Neuronal stem cell (in vitro differentiated cells): ENCODE measurements around the gene PPFIBP1.
A peak's percentile ranks its signal among the peaks of the same experiment; 100 is the strongest.

ENCODE experiments used
- DNase-seq: peaks from one replicate; pipeline ENCODE4 v3.0.0-alpha.2; 2013; ENCODE audit warnings: low spot score
- H2AFZ ChIP-seq: one replicate; pipeline ENCODE4 v1.6.1; 2013; ENCODE audit warnings: mild to moderate bottlenecking, low read length, inconsistent platforms
- H2AK5ac ChIP-seq: 2 replicates; pipeline ENCODE4 v1.6.1; 2013; ENCODE audit warnings: low read depth, mild to moderate bottlenecking, inconsistent platforms, low read length, moderate library complexity, mixed read lengths
- H2BK120ac ChIP-seq: 2 replicates; pipeline ENCODE4 v1.6.1; 2013; ENCODE audit warnings: low read depth, mild to moderate bottlenecking, inconsistent platforms, low read length, moderate library complexity, mixed read lengths
- H2BK12ac ChIP-seq: one replicate; pipeline ENCODE4 v1.6.1; 2013; ENCODE audit warnings: low read length, inconsistent platforms
- H2BK15ac ChIP-seq: 2 replicates; pipeline ENCODE4 v1.6.1; 2013; ENCODE audit warnings: mild to moderate bottlenecking, low read length, inconsistent platforms, mixed read lengths
- H2BK5ac ChIP-seq: one replicate; pipeline ENCODE4 v1.6.1; 2013; ENCODE audit warnings: inconsistent platforms, mild to moderate bottlenecking, low read length, moderate library complexity
- H3K14ac ChIP-seq: one replicate; pipeline ENCODE4 v1.6.1; 2013; ENCODE audit warnings: low read length, inconsistent platforms
- H3K18ac ChIP-seq: 2 replicates; pipeline ENCODE4 v1.6.1; 2013; ENCODE audit warnings: low read length, inconsistent platforms
- H3K23ac ChIP-seq: 2 replicates; pipeline ENCODE4 v1.6.1; 2013; ENCODE audit warnings: low read depth, mild to moderate bottlenecking, mixed read lengths, low read length, inconsistent platforms; ENCODE audit not compliant: poor library complexity
- H3K27ac ChIP-seq: replicated peaks from 3 replicates; pipeline ENCODE4 v1.5.1; 2013; ENCODE audit warnings: low read length, inconsistent platforms
- H3K27me3 ChIP-seq, 3 experiments: 2 replicates each; pipeline ENCODE4 v1.6.1; 2013; ENCODE audit warnings: low read length in 3 of 3, mild to moderate bottlenecking in 2 of 3, inconsistent platforms in 1 of 3, low read depth in 1 of 3, mixed read lengths in 1 of 3, moderate library complexity in 1 of 3; ENCODE audit not compliant: control insufficient read depth in 3 of 3, insufficient read depth in 3 of 3
- H3K36me3 ChIP-seq, 2 donors: replicated peaks in 1 of 2; 2 replicates each; pipeline ENCODE4 v1.6.1; 2013; ENCODE audit warnings: low read length in 2 of 2; ENCODE audit not compliant: control insufficient read depth in 2 of 2, insufficient read depth in 2 of 2
- H3K4ac ChIP-seq: 2 replicates; pipeline ENCODE4 v1.6.1; 2013; ENCODE audit warnings: inconsistent platforms, mild to moderate bottlenecking, low read length, moderate library complexity
- H3K4me1 ChIP-seq, 2 donors: 1 replicate in 1 of 2; 2 replicates in 1 of 2; pipeline ENCODE4 v1.6.1; 2013; ENCODE audit warnings: low read length in 2 of 2, low read depth in 1 of 2; ENCODE audit not compliant: control insufficient read depth in 2 of 2, insufficient read depth in 1 of 2
- H3K4me2 ChIP-seq: one replicate; pipeline ENCODE4 v1.6.1; 2013; ENCODE audit warnings: mild to moderate bottlenecking, low read length, inconsistent platforms; ENCODE audit not compliant: insufficient read depth, poor library complexity, severe bottlenecking
- H3K4me3 ChIP-seq, 2 donors: 2 replicates each; pipeline ENCODE4 v1.5.1; 2013; ENCODE audit warnings: low read length in 2 of 2, mild to moderate bottlenecking in 2 of 2, inconsistent platforms in 1 of 2, moderate library complexity in 1 of 2
- H3K79me1 ChIP-seq: one replicate; pipeline ENCODE4 v1.6.1; 2013; ENCODE audit warnings: low read depth, mild to moderate bottlenecking, inconsistent platforms, low read length, moderate library complexity
- H3K9ac ChIP-seq: one replicate; pipeline ENCODE4 v1.6.1; 2013; ENCODE audit warnings: mild to moderate bottlenecking, low read depth, low read length, inconsistent platforms; ENCODE audit not compliant: poor library complexity
- H3K9me3 ChIP-seq, 2 donors: replicated peaks in 1 of 2; 2 replicates each; pipeline versions ENCODE3 to v1.6.1; 2013; ENCODE audit warnings: low read length in 2 of 2, mild to moderate bottlenecking in 2 of 2, inconsistent platforms in 1 of 2, low read depth in 1 of 2, mixed read lengths in 1 of 2, moderate library complexity in 1 of 2; ENCODE audit not compliant: control insufficient read depth in 2 of 2, insufficient read depth in 1 of 2
- H4K8ac ChIP-seq: one replicate; pipeline ENCODE4 v1.6.1; 2013; ENCODE audit warnings: low read depth, mild to moderate bottlenecking, inconsistent platforms, low read length, moderate library complexity
- H4K91ac ChIP-seq: one replicate; pipeline ENCODE4 v1.6.1; 2013; ENCODE audit warnings: low read length, low read depth, mild to moderate bottlenecking, inconsistent platforms; ENCODE audit not compliant: poor library complexity
- WGBS, 2 donors: extraction: QIAGEN DNeasy Blood & Tissue Kit; methylation state at CpG; one replicate each; pipeline ENCODE4 v1.1.7; 2013; ENCODE audit warnings: missing lambda C conversion rate in 2 of 2, mixed read lengths in 1 of 2; ENCODE audit not compliant: insufficient read length in 2 of 2, insufficient replicate concordance in 1 of 2; ENCODE audit errors: extremely low coverage in 2 of 2; 5-methylcytosine and 5-hydroxymethylcytosine counted together

The PPFIBP1 gene

GRCh38 chr12:27480016-27480415 is 44.0 kb upstream of the PPFIBP1 start:
- Histone ChIP-seq H3K4me2 (no peak overlapping the region), H4K91ac (no peak overlapping the region), H3K18ac (no peak overlapping the region), H2BK5ac (no peak overlapping the region), H3K9me3 (peaks cover 14 to 21% of the 10 kb centered on the region in 2 donors), H2BK12ac (no peak overlapping the region), H2BK120ac (no peak overlapping the region), H3K9ac (no peak overlapping the region), H3K4me3 (no peak overlapping the region), H3K36me3 (no peaks in the 10 kb centered on the region), H3K79me1 (no peaks in the 10 kb centered on the region), H3K27ac (no peak overlapping the region), H3K14ac (no peak overlapping the region), H3K4ac (no peak overlapping the region), H2BK15ac (no peak overlapping the region), H4K8ac (no peak overlapping the region), H3K27me3 (no peaks in the 10 kb centered on the region), H2AK5ac (no peak overlapping the region), H3K23ac (no peak overlapping the region), H2AFZ (peak overlapping the region; percentile 68), H3K4me1 (no peaks in the 10 kb centered on the region)
- DNase-seq = no peak
- no CpG with 5 or more reads among the region's 1 CpG for WGBS, 2 donors

- H2BK120ac ChIP-seq = no peak overlapping the region
- no peak overlapping the region for H3K14ac ChIP-seq
- no peak overlapping the region for H3K4ac ChIP-seq
- no peaks in the 10 kb centered on the region for H3K27me3 ChIP-seq
- no peak overlapping the region for H3K23ac ChIP-seq
- no peak overlapping the region for H4K8ac ChIP-seq
- H2BK15ac ChIP-seq = no peak overlapping the region
- H3K79me1 ChIP-seq = no peaks in the 10 kb centered on the region
- H3K36me3 ChIP-seq = no peaks in the 10 kb centered on the region
- H3K9ac ChIP-seq = no peak overlapping the region
- no peak for DNase-seq
- H3K4me3 ChIP-seq = no peak overlapping the region
- H3K4me2 ChIP-seq = no peak overlapping the region
- H3K9me3 ChIP-seq = no peaks in the 10 kb centered on the region
- no peak overlapping the region for H2BK12ac ChIP-seq
- no peak overlapping the region for H3K18ac ChIP-seq
- H2BK5ac ChIP-seq = no peak overlapping the region
- no peaks in the 10 kb centered on the region for H3K4me1 ChIP-seq
- H4K91ac ChIP-seq = no peak overlapping the region
- no peak overlapping the region for H2AFZ ChIP-seq
- H3K27ac ChIP-seq = no peak overlapping the region
- H2AK5ac ChIP-seq = no peak overlapping the region
Measured at GRCh38 chr12:27486961-27487360, 37.0 kb upstream of the PPFIBP1 start.

- no peaks in the 10 kb centered on the region for H3K79me1 ChIP-seq
- no peak overlapping the region for H3K4me2 ChIP-seq
- no peak overlapping the region for H3K4me3 ChIP-seq
- no peaks in the 10 kb centered on the region for H3K9me3 ChIP-seq
- H3K14ac ChIP-seq = no peak overlapping the region
- no peak for DNase-seq
- no peak overlapping the region for H3K18ac ChIP-seq
- no peak overlapping the region for H2BK5ac ChIP-seq
- H2BK12ac ChIP-seq = no peak overlapping the region
- H2AK5ac ChIP-seq = no peak overlapping the region
- no peaks in the 10 kb centered on the region for H3K4me1 ChIP-seq
- no peak overlapping the region for H3K23ac ChIP-seq
- no peak overlapping the region for H3K9ac ChIP-seq
- H3K27me3 ChIP-seq = no peaks in the 10 kb centered on the region
- H2BK15ac ChIP-seq = no peak overlapping the region
- H4K91ac ChIP-seq = no peak overlapping the region
- no peak overlapping the region for H3K4ac ChIP-seq
- no peak overlapping the region for H2AFZ ChIP-seq
- WGBS, 2 donors = no CpG with 5 or more reads among the region's 5 CpGs
- no peaks in the 10 kb centered on the region for H3K36me3 ChIP-seq
- no peak overlapping the region for H3K27ac ChIP-seq
- H4K8ac ChIP-seq = no peak overlapping the region
- no peak overlapping the region for H2BK120ac ChIP-seq
Measured at GRCh38 chr12:27488479-27488878, 35.5 kb upstream of the PPFIBP1 start.

- Histone ChIP-seq H2BK15ac (no peak overlapping the region), H3K4me3 (no peak overlapping the region), H2BK12ac (no peak overlapping the region), H3K79me1 (no peaks in the 10 kb centered on the region), H3K4me2 (no peak overlapping the region), H3K23ac (no peak overlapping the region), H2AK5ac (no peak overlapping the region), H3K9me3 (no peaks in the 10 kb centered on the region), H2AFZ (no peak overlapping the region), H3K4me1 (no peaks in the 10 kb centered on the region), H2BK120ac (no peak overlapping the region), H4K8ac (no peak overlapping the region), H3K36me3 (no peaks in the 10 kb centered on the region), H3K14ac (no peak overlapping the region), H3K27me3 (no peaks in the 10 kb centered on the region), H3K18ac (no peak overlapping the region), H2BK5ac (no peak overlapping the region), H3K9ac (no peak overlapping the region), H3K4ac (no peak overlapping the region), H4K91ac (no peak overlapping the region), H3K27ac (no peak overlapping the region)
- no peak for DNase-seq
- WGBS, 2 donors = no CpG with 5 or more reads among the region's 2 CpGs
Measured at GRCh38 chr12:27491226-27491625, 32.8 kb upstream of the PPFIBP1 start.
